ENCODE data around the gene HSD17B3.

DNA sequence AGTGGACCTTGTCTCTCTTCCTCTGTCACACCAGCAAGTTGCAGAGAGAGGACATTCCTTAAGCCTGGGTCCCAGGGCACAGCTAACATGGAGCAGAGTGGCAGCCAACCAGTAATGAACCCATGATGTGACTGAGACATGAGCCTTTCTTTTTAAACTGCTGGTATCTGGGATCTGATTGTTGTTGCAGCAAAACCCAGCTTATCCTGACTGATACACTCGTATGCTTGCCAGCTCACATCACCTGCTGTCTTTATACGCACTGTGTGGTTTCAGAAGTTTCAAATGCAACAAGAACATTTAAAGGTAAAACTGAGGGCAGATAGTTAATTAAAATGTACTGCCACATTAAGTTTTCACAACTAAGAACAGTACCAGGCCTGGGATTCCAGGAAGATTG lies 97.1 kb downstream of the HSD17B3 start:
- TF ChIP-seq CTCF (IDR thresholded peaks at IDR 0.05; ENCODE audit: extremely low read depth in 1 of 2, insufficient read depth in 1 of 2, low read depth in 1 of 2, low read length in 2 of 2) (no peak), FOS (IDR thresholded peaks at IDR 0.05; ENCODE audit: borderline replicate concordance, insufficient read depth, low read length) (no peak), JUN (IDR thresholded peaks at IDR 0.05; ENCODE audit: borderline replicate concordance, insufficient read depth, insufficient read length, low read depth) (no peak), POLR2A (IDR thresholded peaks at IDR 0.05; ENCODE audit: low read depth, low read length) (no peak), POLR2AphosphoS5 (IDR thresholded peaks at IDR 0.05; ENCODE audit: insufficient read depth, low read depth, low read length) (no peak), MYC (IDR thresholded peaks at IDR 0.05; ENCODE audit: low read depth, low read length) (no peak), EZH2 (IDR thresholded peaks at IDR 0.05; ENCODE audit: borderline replicate concordance, low read depth, low read length, severe bottlenecking) (no peak)
- TF ChIP-seq, protein P1, sequence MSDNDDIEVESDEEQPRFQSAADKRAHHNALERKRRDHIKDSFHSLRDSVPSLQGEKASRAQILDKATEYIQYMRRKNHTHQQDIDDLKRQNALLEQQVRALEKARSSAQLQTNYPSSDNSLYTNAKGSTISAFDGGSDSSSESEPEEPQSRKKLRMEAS (IDR thresholded peaks at IDR 0.05; ENCODE audit: insufficient read depth, insufficient read length), result no peak

Data from endothelial cell of umbilical vein (primary cell).